ENCODE results near the gene HMGXB4.

DNA sequence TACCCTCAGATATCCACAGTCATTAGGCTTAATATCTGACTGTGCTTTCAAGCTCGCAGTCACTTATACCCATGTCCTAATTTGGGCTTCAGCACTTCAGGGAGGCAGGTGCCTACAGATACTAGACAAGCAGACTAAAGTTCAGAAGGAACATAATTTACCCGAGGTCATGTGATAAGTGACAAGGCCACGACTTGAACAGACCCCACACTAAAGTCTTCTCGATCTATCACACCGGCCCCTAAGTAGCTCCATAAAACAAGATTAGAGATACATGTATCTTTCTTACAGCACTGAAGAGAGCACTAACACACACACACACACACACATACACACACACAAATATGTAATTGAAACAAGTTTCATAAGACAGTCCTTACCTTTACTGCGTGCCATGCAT lies 75.0 kb downstream of the HMGXB4 start:
- TF ChIP-seq, protein P1, sequence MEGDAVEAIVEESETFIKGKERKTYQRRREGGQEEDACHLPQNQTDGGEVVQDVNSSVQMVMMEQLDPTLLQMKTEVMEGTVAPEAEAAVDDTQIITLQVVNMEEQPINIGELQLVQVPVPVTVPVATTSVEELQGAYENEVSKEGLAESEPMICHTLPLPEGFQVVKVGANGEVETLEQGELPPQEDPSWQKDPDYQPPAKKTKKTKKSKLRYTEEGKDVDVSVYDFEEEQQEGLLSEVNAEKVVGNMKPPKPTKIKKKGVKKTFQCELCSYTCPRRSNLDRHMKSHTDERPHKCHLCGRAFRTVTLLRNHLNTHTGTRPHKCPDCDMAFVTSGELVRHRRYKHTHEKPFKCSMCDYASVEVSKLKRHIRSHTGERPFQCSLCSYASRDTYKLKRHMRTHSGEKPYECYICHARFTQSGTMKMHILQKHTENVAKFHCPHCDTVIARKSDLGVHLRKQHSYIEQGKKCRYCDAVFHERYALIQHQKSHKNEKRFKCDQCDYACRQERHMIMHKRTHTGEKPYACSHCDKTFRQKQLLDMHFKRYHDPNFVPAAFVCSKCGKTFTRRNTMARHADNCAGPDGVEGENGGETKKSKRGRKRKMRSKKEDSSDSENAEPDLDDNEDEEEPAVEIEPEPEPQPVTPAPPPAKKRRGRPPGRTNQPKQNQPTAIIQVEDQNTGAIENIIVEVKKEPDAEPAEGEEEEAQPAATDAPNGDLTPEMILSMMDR (IDR thresholded peaks at IDR 0.05) = no peak
- TF ChIP-seq POLR2A (IDR thresholded peaks at IDR 0.05) = no peak
- TF ChIP-seq EP300 (IDR thresholded peaks at IDR 0.05) = no peak
